ENCODE data around the gene BICRA.
A peak's percentile ranks its signal among the peaks of the same experiment; 100 is the strongest.

The BICRA gene

GRCh38 chr19:47615714-47616113 lies 6.8 kb downstream of the BICRA start:
- no peak overlapping the region for H3K4me3 ChIP-seq (ENCODE audit: low read depth, low read length)
- peak overlapping the region; percentile 6 for H3K23ac ChIP-seq (ENCODE audit: low read length)
- H2BK5ac ChIP-seq (ENCODE audit: low read depth, low read length, poor library complexity), result no peak overlapping the region
- no peak overlapping the region for H2BK120ac ChIP-seq (ENCODE audit: insufficient read depth, low read length, poor library complexity)
- no peak overlapping the region for H4K12ac ChIP-seq (ENCODE audit: low read depth, low read length)
- H3K9me3 ChIP-seq (ENCODE audit: insufficient read depth, low read depth, low read length), result peaks cover 2% of the 10 kb centered on the region
- no peak overlapping the region for H2AK5ac ChIP-seq (ENCODE audit: low read length)
- H3K4me2 ChIP-seq (ENCODE audit: low read length), result no peak overlapping the region
- peaks cover 55% of the 10 kb centered on the region for H3K79me2 ChIP-seq (ENCODE audit: control insufficient read depth, insufficient read depth, low read length, poor library complexity)
- no peak overlapping the region for H4K91ac ChIP-seq (ENCODE audit: low read depth, low read length)
- peaks cover 6 to 9% of the 10 kb centered on the region in 2 experiments for H3K36me3 ChIP-seq (ENCODE audit: control insufficient read depth in 1 of 2, insufficient read depth in 2 of 2, low read length in 2 of 2)
- H3K9ac ChIP-seq (ENCODE audit: low read length), result peak overlapping the region; percentile 29
- no peak overlapping the region for H3K27ac ChIP-seq (ENCODE audit: low read depth, low read length)
- DNase-seq, result no peak
- no peak overlapping the region for H2BK12ac ChIP-seq (ENCODE audit: low read length)
- no peak overlapping the region for H4K8ac ChIP-seq (ENCODE audit: low read depth, low read length)
- no peak overlapping the region for H3K14ac ChIP-seq (ENCODE audit: low read length)
- H3K4me1 ChIP-seq (ENCODE audit: control insufficient read depth in 1 of 2, insufficient read depth in 2 of 2, low read length in 2 of 2), result peaks cover 31 to 34% of the 10 kb centered on the region in 2 experiments
- H2AFZ ChIP-seq (ENCODE audit: insufficient read depth, low read length, poor library complexity), result no peak overlapping the region
- no peaks in the 10 kb centered on the region for H3K27me3 ChIP-seq (ENCODE audit: insufficient read depth, low read length)
- no CpG with 5 or more reads among the region's 7 CpGs for WGBS (ENCODE audit: extremely low coverage, insufficient coverage, insufficient read length)
- H3K79me1 ChIP-seq (ENCODE audit: low read length), result peaks cover 18% of the 10 kb centered on the region
- H3K4ac ChIP-seq (ENCODE audit: low read depth, low read length), result peak overlapping the region; percentile 99
- no peak overlapping the region for H3K18ac ChIP-seq (ENCODE audit: low read length)

- no peak overlapping the region for H3K14ac ChIP-seq (ENCODE audit: low read length)
- no peak for DNase-seq
- peak overlapping the region; percentile 15 for H3K4me3 ChIP-seq (ENCODE audit: low read depth, low read length)
- H2BK12ac ChIP-seq (ENCODE audit: low read length), result no peak overlapping the region
- peaks cover 41% of the 10 kb centered on the region for H3K79me2 ChIP-seq (ENCODE audit: control insufficient read depth, insufficient read depth, low read length, poor library complexity)
- H3K27ac ChIP-seq (ENCODE audit: low read depth, low read length), result peak overlapping the region; percentile 1
- H4K8ac ChIP-seq (ENCODE audit: low read depth, low read length), result no peak overlapping the region
- H4K91ac ChIP-seq (ENCODE audit: low read depth, low read length), result no peak overlapping the region
- no peaks in the 10 kb centered on the region for H3K27me3 ChIP-seq (ENCODE audit: insufficient read depth, low read length)
- no peak overlapping the region for H2AK5ac ChIP-seq (ENCODE audit: low read length)
- peak overlapping the region; percentile 60 for H3K4ac ChIP-seq (ENCODE audit: low read depth, low read length)
- peaks cover 2% of the 10 kb centered on the region for H3K9me3 ChIP-seq (ENCODE audit: insufficient read depth, low read depth, low read length)
- peak overlapping the region; percentile 53 for H3K9ac ChIP-seq (ENCODE audit: low read length)
- peak overlapping the region; percentile 12 for H3K18ac ChIP-seq (ENCODE audit: low read length)
- H3K36me3 ChIP-seq (ENCODE audit: control insufficient read depth in 1 of 2, insufficient read depth in 2 of 2, low read length in 2 of 2), result peaks cover 4 to 7% of the 10 kb centered on the region in 2 experiments
- no CpG with 5 or more reads among the region's 14 CpGs for WGBS (ENCODE audit: extremely low coverage, insufficient coverage, insufficient read length)
- H3K23ac ChIP-seq (ENCODE audit: low read length), result no peak overlapping the region
- no peak overlapping the region for H3K4me2 ChIP-seq (ENCODE audit: low read length)
- no peak overlapping the region for H2BK5ac ChIP-seq (ENCODE audit: low read depth, low read length, poor library complexity)
- no peak overlapping the region for H2AFZ ChIP-seq (ENCODE audit: insufficient read depth, low read length, poor library complexity)
- H3K4me1 ChIP-seq (ENCODE audit: control insufficient read depth in 1 of 2, insufficient read depth in 2 of 2, low read length in 2 of 2), result peaks cover 14 to 26% of the 10 kb centered on the region in 2 experiments
- no peak overlapping the region for H4K12ac ChIP-seq (ENCODE audit: low read depth, low read length)
- peaks cover 7% of the 10 kb centered on the region for H3K79me1 ChIP-seq (ENCODE audit: low read length)
- no peak overlapping the region for H2BK120ac ChIP-seq (ENCODE audit: insufficient read depth, low read length, poor library complexity)
These were observed 9.8 kb downstream of the BICRA start for GRCh38 chr19:47618771-47619170.

GRCh38 chr19:47619763-47620162 lies 10.8 kb downstream of the BICRA start:
- H3K27ac ChIP-seq (ENCODE audit: low read depth, low read length), result peak overlapping the region; percentile 11
- H4K12ac ChIP-seq (ENCODE audit: low read depth, low read length), result no peak overlapping the region
- no peak overlapping the region for H2BK5ac ChIP-seq (ENCODE audit: low read depth, low read length, poor library complexity)
- no peak overlapping the region for H2AFZ ChIP-seq (ENCODE audit: insufficient read depth, low read length, poor library complexity)
- H4K91ac ChIP-seq (ENCODE audit: low read depth, low read length), result no peak overlapping the region
- peaks cover 8% of the 10 kb centered on the region for H3K79me1 ChIP-seq (ENCODE audit: low read length)
- no CpG with 5 or more reads among the region's 6 CpGs for WGBS (ENCODE audit: extremely low coverage, insufficient coverage, insufficient read length)
- H3K9me3 ChIP-seq (ENCODE audit: insufficient read depth, low read depth, low read length), result peaks cover 2% of the 10 kb centered on the region
- H3K27me3 ChIP-seq (ENCODE audit: insufficient read depth, low read length), result no peaks in the 10 kb centered on the region
- no peak overlapping the region for H2BK120ac ChIP-seq (ENCODE audit: insufficient read depth, low read length, poor library complexity)
- H2AK5ac ChIP-seq (ENCODE audit: low read length), result no peak overlapping the region
- peaks cover 34% of the 10 kb centered on the region for H3K79me2 ChIP-seq (ENCODE audit: control insufficient read depth, insufficient read depth, low read length, poor library complexity)
- no peak overlapping the region for H3K23ac ChIP-seq (ENCODE audit: low read length)
- no peak overlapping the region for H3K4me2 ChIP-seq (ENCODE audit: low read length)
- DNase-seq, result peak; percentile 77 to 84
- H3K18ac ChIP-seq (ENCODE audit: low read length), result no peak overlapping the region
- no peak overlapping the region for H4K8ac ChIP-seq (ENCODE audit: low read depth, low read length)
- H3K36me3 ChIP-seq (ENCODE audit: control insufficient read depth in 1 of 2, insufficient read depth in 2 of 2, low read length in 2 of 2), result peaks cover 4 to 7% of the 10 kb centered on the region in 2 experiments
- no peak overlapping the region for H3K14ac ChIP-seq (ENCODE audit: low read length)
- no peak overlapping the region for H3K4me3 ChIP-seq (ENCODE audit: low read depth, low read length)
- H2BK12ac ChIP-seq (ENCODE audit: low read length), result no peak overlapping the region
- no peak overlapping the region for H3K9ac ChIP-seq (ENCODE audit: low read length)
- H3K4me1 ChIP-seq (ENCODE audit: control insufficient read depth in 1 of 2, insufficient read depth in 2 of 2, low read length in 2 of 2), result peaks cover 16 to 30% of the 10 kb centered on the region in 2 experiments
- peak overlapping the region; percentile 73 for H3K4ac ChIP-seq (ENCODE audit: low read depth, low read length)

GRCh38 chr19:47623151-47623920 lies 14.4 kb downstream of the BICRA start:
- no CpG with 5 or more reads among the region's 12 CpGs for WGBS (ENCODE audit: extremely low coverage, insufficient coverage, insufficient read length)
- Histone ChIP-seq H3K79me1 (ENCODE audit: low read length) (peaks cover 13% of the 10 kb centered on the region), H4K8ac (ENCODE audit: low read depth, low read length) (no peak overlapping the region), H2BK5ac (ENCODE audit: low read depth, low read length, poor library complexity) (peak overlapping the region; percentile 26), H3K4me1 (ENCODE audit: control insufficient read depth in 1 of 2, insufficient read depth in 2 of 2, low read length in 2 of 2) (peaks cover 21 to 42% of the 10 kb centered on the region in 2 experiments), H2BK12ac (ENCODE audit: low read length) (peak overlapping the region; percentile 33), H3K4ac (ENCODE audit: low read depth, low read length) (peak overlapping the region; percentile 6), H3K36me3 (ENCODE audit: control insufficient read depth in 1 of 2, insufficient read depth in 2 of 2, low read length in 2 of 2) (peaks cover 2 to 6% of the 10 kb centered on the region in 2 experiments), H4K91ac (ENCODE audit: low read depth, low read length) (peak overlapping the region; percentile 54), H3K79me2 (ENCODE audit: control insufficient read depth, insufficient read depth, low read length, poor library complexity) (peaks cover 25% of the 10 kb centered on the region), H2AFZ (ENCODE audit: insufficient read depth, low read length, poor library complexity) (no peak overlapping the region), H3K9me3 (ENCODE audit: insufficient read depth, low read depth, low read length) (no peaks in the 10 kb centered on the region), H2BK120ac (ENCODE audit: insufficient read depth, low read length, poor library complexity) (peak overlapping the region; percentile 49), H3K23ac (ENCODE audit: low read length) (no peak overlapping the region), H3K18ac (ENCODE audit: low read length) (peak overlapping the region; percentile 79), H3K14ac (ENCODE audit: low read length) (peak overlapping the region; percentile 59), H3K4me3 (ENCODE audit: low read depth, low read length) (no peak overlapping the region), H4K12ac (ENCODE audit: low read depth, low read length) (no peak overlapping the region), H3K9ac (ENCODE audit: low read length) (no peak overlapping the region), H3K27me3 (ENCODE audit: insufficient read depth, low read length) (no peaks in the 10 kb centered on the region), H2AK5ac (ENCODE audit: low read length) (peak overlapping the region; percentile 3), H3K27ac (ENCODE audit: low read depth, low read length) (peak overlapping the region; percentile 72), H3K4me2 (ENCODE audit: low read length) (no peak overlapping the region)
- no peak for DNase-seq

Data from trophoblast cell (in vitro differentiated cells and primary cell).